Adrenal gland (tissue), 5 donors: ENCODE measurements around the gene PSMD3.

ENCODE experiments used
- CTCF ChIP-seq, 6 experiments: fragments of 450-650 bp in 4 of 6; fragments of 200-600 bp in 2 of 6; sonication (generic) in 1 of 6; IDR thresholded peaks; 1 replicate in 5 of 6; 2 replicates in 1 of 6; pipeline versions ENCODE4 v1.5.1 to v1.8.0; 2016 to 2021; ENCODE audit warnings: antibody characterized with exemption in 6 of 6, mild to moderate bottlenecking in 2 of 6, moderate library complexity in 1 of 6
- POLR2A ChIP-seq, 2 donors: fragments of 450-650 bp; IDR thresholded peaks; one replicate each; pipeline ENCODE4 v1.6.1; 2017; ENCODE audit warnings: antibody characterized with exemption in 2 of 2, mild to moderate bottlenecking in 2 of 2, moderate library complexity in 1 of 2
- donor health status: DM: no; HTN: no; CAD: no.

- TF ChIP-seq CTCF (IDR thresholded peaks at IDR 0.05): no peak
- TF ChIP-seq POLR2A (IDR thresholded peaks at IDR 0.05): no peak
These were observed 33.9 kb downstream of the PSMD3 start for GRCh38 chr17:40014375-40014980.
